ENCODE measurements around the gene ZFP2. TPM values are rescaled to one million over a fixed set of nuclear protein-coding genes. Genes with fewer than 3 reads are reported as not detected.

Gene ZFP2
- total and polyA plus RNA-seq, 12 donors, result 0.18 to 5.6 (median 1.1) TPM

DNA sequence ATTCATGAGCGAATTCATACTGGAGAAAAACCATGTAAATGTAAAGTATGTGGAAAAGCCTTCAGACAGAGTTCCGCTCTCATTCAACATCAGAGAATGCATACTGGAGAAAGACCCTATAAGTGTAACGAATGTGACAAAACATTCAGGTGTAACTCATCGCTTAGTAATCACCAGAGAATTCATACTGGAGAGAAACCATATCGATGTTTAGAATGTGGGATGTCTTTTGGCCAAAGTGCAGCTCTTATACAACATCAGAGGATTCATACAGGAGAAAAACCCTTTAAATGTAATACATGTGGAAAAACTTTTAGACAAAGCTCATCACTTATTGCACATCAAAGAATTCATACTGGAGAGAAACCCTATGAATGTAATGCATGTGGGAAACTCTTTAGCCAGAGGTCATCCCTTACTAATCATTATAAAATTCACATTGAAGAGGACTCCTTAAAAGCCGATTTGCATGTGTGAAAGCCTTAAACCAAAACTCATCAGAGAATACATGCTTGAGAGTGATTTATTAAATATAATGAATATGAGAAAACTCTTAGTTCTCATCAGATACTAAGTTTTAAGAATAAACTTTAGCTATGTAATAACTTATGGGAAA is 11.8 kb upstream of the ZFP2 start:
- WGBS, 4 donors, result 97 to 99% (median 98%) methylated on average over 6 of the region's 6 CpGs
- TF ChIP-seq POLR2A (IDR thresholded peaks at IDR 0.05), result no peak
- TF ChIP-seq, protein P1, sequence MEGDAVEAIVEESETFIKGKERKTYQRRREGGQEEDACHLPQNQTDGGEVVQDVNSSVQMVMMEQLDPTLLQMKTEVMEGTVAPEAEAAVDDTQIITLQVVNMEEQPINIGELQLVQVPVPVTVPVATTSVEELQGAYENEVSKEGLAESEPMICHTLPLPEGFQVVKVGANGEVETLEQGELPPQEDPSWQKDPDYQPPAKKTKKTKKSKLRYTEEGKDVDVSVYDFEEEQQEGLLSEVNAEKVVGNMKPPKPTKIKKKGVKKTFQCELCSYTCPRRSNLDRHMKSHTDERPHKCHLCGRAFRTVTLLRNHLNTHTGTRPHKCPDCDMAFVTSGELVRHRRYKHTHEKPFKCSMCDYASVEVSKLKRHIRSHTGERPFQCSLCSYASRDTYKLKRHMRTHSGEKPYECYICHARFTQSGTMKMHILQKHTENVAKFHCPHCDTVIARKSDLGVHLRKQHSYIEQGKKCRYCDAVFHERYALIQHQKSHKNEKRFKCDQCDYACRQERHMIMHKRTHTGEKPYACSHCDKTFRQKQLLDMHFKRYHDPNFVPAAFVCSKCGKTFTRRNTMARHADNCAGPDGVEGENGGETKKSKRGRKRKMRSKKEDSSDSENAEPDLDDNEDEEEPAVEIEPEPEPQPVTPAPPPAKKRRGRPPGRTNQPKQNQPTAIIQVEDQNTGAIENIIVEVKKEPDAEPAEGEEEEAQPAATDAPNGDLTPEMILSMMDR (IDR thresholded peaks at IDR 0.05), result no peak
- H3K9me3 ChIP-seq (replicated peaks in 1 of 3), result peaks cover 0 to 79% (median 42%) of the 10 kb centered on the region in 3 donors
- intact Hi-C loops (cut with DNase I), result loop anchor here in 1 of 2 donors (10.0 kb wide), 1 partner anchor 151 kb away; no protein-coding TSS in a partner anchor
- no peaks in the 10 kb centered on the region for H3K4me1 ChIP-seq (replicated peaks in 1 of 2)
- H3K27me3 ChIP-seq, result no peaks in the 10 kb centered on the region
- H3K27ac ChIP-seq, result no peak overlapping the region
- no peaks in the 10 kb centered on the region for H3K36me3 ChIP-seq (replicated peaks in 1 of 2)
- DNase-seq, result no peak
- peak overlapping the region in 1 of 4 donors; percentile 0 for H3K4me3 ChIP-seq

DNA sequence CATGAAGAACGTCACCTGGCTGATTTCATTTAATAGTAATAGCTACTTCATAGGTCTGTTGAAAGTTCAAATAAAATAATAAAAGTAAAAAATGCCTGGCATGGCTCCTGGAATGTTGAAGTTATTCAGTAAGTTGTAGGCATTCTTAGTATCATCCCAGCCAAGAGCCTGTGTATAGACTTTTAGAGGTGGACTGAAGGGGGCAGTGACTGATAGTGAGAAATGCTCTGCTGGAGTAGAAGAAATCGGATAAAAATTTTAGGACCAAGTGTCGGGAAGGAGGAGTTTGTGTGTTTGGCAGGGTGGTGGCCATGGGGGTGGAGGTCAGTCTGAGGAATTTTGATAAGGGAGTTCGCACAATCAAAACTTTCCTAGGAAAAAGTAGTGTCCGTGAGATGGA is 3.6 kb downstream of the ZFP2 start:
- intact Hi-C loops (cut with DNase I), result no loop called here
- no peak for TF ChIP-seq POLR2A (IDR thresholded peaks at IDR 0.05)
- TF ChIP-seq, protein P1 (IDR thresholded peaks at IDR 0.05), result no peak
- Histone ChIP-seq H3K4me1 (replicated peaks in 1 of 2) (no peaks in the 10 kb centered on the region), H3K27me3 (no peaks in the 10 kb centered on the region), H3K27ac (no peak overlapping the region), H3K4me3 (no peak overlapping the region), H3K9me3 (replicated peaks in 1 of 3) (no peaks in the 10 kb centered on the region), H3K36me3 (replicated peaks in 1 of 2) (no peaks in the 10 kb centered on the region)
- WGBS, 4 donors, result 68 to 87% (median 81%) methylated on average over 5 of the region's 5 CpGs
- no peak for DNase-seq

DNA sequence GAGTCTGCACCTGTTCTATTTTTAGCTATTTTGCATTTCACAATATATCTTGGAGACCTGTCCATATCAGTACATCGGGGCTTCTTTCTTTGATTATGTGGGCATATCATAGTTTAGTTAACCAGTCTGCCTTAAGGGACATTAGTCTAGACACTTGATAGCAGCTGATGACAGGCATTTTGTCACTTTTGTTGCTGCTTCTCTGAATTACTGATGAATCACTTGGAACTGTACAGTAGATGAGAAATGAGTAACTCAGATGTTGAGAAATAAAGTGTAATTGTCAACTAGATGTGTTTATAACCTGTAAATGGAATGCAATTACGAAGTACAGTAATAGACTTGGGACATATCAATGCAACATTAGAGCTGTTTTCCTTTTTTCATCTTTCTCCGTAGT is 7.1 kb downstream of the ZFP2 start:
- H3K36me3 ChIP-seq (replicated peaks in 1 of 2), result no peaks in the 10 kb centered on the region
- no peak overlapping the region for H3K27ac ChIP-seq
- no peak for TF ChIP-seq POLR2A (IDR thresholded peaks at IDR 0.05)
- TF ChIP-seq, protein P1 (IDR thresholded peaks at IDR 0.05), result no peak
- no peaks in the 10 kb centered on the region for H3K27me3 ChIP-seq
- H3K4me3 ChIP-seq, result no peak overlapping the region
- no peaks in the 10 kb centered on the region for H3K4me1 ChIP-seq (replicated peaks in 1 of 2)
- 61 to 96% (median 84%) methylated on average over 3 of the region's 3 CpGs for WGBS, 4 donors
- intact Hi-C loops (cut with DNase I), result no loop called here
- DNase-seq, result no peak
- H3K9me3 ChIP-seq (replicated peaks in 1 of 3), result no peaks in the 10 kb centered on the region

DNA sequence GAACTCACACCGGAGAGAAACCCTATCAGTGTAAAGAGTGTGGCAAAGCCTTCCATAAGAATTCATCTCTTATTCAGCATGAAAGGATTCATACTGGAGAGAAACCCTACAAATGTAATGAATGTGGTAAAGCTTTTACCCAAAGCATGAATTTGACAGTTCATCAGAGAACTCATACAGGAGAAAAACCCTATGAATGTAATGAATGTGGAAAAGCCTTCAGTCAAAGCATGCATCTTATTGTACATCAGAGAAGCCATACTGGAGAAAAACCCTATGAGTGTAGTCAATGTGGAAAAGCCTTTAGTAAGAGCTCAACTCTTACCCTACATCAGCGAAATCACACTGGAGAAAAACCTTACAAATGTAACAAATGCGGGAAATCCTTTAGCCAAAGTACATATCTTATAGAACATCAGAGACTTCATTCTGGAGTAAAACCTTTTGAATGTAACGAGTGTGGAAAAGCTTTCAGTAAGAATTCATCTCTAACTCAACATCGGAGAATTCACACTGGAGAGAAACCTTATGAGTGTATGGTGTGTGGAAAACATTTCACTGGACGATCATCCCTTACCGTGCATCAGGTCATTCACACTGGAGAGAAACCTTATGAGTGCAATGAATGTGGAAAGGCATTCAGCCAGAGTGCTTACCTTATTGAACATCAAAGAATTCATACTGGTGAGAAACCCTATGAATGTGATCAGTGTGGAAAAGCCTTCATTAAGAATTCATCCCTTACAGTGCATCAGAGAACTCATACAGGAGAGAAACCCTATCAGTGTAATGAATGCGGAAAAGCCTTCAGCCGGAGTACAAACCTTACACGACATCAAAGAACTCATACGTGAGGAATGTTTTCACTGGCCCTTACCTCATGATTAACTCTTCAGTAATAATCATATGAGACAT is 36.4 kb downstream of the ZFP2 start:
- DNase-seq, result no peak

More for the DNA sequence above, 36.4 kb downstream of the ZFP2 start:
- intact Hi-C loops (cut with DNase I), result no loop called here
- Histone ChIP-seq H3K4me3 (no peak overlapping the region), H3K4me1 (replicated peaks in 1 of 2) (no peaks in the 10 kb centered on the region), H3K36me3 (replicated peaks in 1 of 2) (no peaks in the 10 kb centered on the region), H3K27ac (no peak overlapping the region), H3K27me3 (no peaks in the 10 kb centered on the region), H3K9me3 (replicated peaks in 1 of 3) (peaks cover 4 to 85% (median 30%) of the 10 kb centered on the region in 3 donors)
- 88 to 97% (median 94%) methylated on average over 11 of the region's 11 CpGs for WGBS, 4 donors
- no peak for TF ChIP-seq POLR2A (IDR thresholded peaks at IDR 0.05)
- TF ChIP-seq, protein P1 (IDR thresholded peaks at IDR 0.05), result no peak

Measured in adrenal gland (tissue), 12 donors.